Middle frontal gyrus (tissue), 1 donor: ENCODE measurements around the gene TMPRSS3.

Source experiments
- DNase-seq: peaks from one replicate; pipeline ENCODE4 v3.0.0-alpha.2; 2015; ENCODE audit warnings: low spot score; ENCODE audit errors: extremely low spot score

TMPRSS3 gene

GRCh38 chr21:42395905-42396651 lies at the start of gene TMPRSS3:
TSS of gene TMPRSS3 (minus strand) at chr21:42396052. CDS start at chr21:42395417, 635 bp downstream.
- no peak for DNase-seq

- no peak for DNase-seq
Measured at GRCh38 chr21:42445311-42445710, 49.5 kb upstream of the TMPRSS3 start.

- no peak for DNase-seq
Measured at GRCh38 chr21:42444745-42445059, 48.9 kb upstream of the TMPRSS3 start.

GRCh38 chr21:42443876-42444744 lies 48.3 kb upstream of the TMPRSS3 start:
- DNase-seq, result no peak

DNA sequence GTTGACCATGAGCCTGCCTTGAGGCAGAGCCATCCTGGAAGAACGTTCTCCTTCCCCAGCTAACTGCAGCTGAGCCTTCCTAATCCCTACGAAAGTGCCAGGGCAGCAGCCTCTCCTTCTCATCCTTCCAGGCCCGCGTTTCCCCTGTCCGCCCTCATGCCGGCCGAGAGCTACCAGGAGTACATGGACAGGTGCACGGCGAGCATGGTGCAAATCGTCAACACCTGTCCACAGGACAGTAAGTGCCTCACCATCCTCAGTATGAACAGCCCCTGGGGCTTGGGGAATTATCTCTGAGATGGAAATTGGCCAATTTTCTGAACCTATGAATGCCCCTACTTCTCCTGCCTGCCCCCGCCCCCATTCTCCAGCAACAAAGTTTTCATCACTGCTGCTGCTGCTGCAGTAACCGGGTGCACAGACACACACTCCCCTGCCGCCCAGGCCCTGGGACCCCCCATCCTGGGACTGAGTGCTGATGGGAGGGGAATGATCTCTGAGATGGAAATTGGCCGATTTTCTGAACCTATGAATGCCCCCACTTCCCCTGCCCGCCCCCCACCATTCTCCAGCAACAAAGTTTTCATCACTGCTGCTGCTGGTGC lies 47.4 kb upstream of the TMPRSS3 start:
- no peak for DNase-seq

DNA sequence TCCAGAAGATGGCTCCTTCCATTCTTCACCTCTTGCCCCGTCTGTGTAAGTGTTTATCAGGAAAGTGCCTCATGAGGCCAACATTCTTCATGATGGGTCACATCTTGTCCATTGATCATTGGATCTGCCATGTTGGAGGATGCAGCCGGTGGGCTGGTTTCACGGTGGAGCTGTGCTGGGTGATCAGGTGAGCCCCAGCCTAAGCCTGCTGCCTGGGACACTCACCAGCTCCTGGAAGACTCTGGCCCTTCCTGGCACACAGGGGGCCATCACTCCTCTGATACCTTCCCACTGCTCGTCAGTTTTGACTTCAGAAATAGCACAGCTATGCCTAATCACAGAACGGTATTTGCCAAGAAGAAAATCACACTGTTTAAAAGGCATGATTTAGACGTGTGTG lies 46.1 kb upstream of the TMPRSS3 start:
- no peak for DNase-seq

GRCh38 chr21:42440187-42440792 lies 44.4 kb upstream of the TMPRSS3 start:
- DNase-seq, result no peak

DNA sequence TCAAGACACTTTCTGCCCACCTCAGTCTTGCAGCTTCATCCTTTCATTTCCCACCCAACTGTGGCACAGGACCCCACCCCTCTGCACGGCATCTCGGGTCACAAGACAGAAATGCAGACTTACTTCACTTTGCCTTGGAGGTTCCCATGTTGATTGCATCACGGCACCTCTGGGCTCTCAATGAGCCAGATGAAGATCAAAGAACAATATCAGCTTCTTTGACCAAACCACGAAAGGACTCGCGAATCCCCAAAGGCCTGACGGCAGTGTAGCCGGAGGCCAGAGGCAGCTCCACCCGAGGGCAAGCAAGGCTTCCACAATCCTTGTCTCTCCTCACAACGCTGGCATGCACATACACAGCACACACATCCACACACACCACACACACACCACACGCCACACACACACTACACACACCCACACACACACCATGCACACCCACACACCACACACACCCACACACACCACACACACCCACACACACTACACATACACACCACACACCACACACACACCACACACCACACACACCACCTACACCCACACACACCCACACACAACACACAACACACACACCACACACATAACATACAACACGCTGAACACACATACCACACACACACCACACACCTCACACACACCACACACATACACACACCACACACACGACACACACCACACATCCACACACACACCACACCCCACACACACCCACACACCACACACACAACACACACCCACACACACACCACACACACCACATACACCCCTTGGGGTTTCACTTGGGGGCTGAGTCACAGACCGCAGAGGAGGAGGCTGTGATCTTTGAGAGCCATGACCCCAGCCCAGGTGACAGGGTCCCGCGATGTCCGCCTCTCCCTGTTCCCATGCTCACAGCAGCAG lies 43.7 kb upstream of the TMPRSS3 start:
- DNase-seq, result no peak

- no peak for DNase-seq
Measured at GRCh38 chr21:42438316-42439205, 42.7 kb upstream of the TMPRSS3 start.

- DNase-seq, result no peak
Measured at GRCh38 chr21:42437786-42438185, 41.9 kb upstream of the TMPRSS3 start.

- DNase-seq, result no peak
Measured at GRCh38 chr21:42436914-42437313, 41.1 kb upstream of the TMPRSS3 start.

GRCh38 chr21:42435833-42436232 lies 40.0 kb upstream of the TMPRSS3 start:
- no peak for DNase-seq

DNA sequence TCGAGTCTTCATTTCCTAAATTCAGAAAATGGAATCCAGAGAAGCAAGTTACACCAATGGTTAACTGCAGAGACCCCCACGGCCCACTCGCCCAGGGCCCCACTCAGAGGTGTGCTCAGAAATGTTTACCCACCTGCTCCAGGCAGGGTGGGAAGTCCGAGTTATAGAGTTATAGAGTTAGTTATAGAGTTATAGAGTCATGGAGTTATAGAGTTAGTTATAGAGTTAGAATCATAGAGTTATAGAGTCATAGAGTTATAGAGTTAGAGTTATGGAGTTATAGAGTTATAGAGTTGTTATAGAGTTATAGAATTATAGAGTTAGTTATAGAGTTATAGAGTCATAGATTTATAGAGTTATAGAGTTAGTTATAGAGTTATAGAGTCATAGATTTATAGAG lies 39.5 kb upstream of the TMPRSS3 start:
- no peak for DNase-seq

GRCh38 chr21:42434884-42435283 lies 39.0 kb upstream of the TMPRSS3 start:
- no peak for DNase-seq

DNA sequence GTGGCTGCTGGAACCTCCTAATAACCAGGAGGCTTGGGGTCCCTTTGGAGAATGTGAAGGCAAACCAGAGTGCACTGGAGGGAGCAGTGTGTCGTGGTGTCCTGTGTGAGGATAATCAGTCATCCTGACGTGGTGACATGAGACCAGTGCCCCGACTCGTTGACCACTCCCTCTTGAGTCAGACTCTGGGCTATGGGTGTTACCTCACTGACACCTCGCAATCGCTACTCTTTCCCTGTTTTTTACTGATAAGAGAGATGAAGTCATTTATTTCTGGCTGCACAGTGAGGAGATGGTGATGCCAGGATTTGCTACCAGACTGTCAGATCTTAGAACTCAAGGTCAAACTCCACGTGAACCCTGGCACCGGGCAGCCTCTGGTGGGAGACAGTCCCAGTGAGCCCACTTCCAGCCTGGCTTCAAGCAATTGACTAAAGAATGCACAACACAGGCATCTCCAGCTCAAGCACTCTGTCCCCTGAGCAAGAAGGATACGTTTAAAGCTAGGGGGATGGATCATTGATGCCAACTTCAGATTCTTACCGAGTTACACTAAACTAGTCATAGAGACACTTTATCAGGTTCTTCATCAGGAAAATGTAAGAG lies 38.2 kb upstream of the TMPRSS3 start:
- no peak for DNase-seq

DNA sequence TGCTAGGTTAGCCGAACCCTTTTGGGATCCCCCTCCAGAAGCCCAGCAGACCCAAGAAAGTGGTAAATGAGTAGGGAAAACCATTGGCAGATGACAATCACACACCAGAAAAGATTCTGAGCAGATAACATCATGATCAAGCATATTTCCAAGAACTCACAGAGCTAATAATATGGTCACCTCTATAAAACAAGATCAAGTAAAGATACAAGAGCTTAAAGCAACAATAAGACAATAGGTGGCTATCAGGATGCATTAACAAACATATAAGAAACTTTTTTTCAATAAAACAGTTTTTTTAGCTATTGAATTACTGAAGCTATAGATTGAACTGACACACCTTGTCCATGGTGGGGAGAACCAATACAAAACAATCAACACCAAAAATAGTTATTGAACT lies 36.8 kb upstream of the TMPRSS3 start:
- DNase-seq, result no peak

GRCh38 chr21:42431196-42431595 lies 35.3 kb upstream of the TMPRSS3 start:
- DNase-seq, result no peak

DNA sequence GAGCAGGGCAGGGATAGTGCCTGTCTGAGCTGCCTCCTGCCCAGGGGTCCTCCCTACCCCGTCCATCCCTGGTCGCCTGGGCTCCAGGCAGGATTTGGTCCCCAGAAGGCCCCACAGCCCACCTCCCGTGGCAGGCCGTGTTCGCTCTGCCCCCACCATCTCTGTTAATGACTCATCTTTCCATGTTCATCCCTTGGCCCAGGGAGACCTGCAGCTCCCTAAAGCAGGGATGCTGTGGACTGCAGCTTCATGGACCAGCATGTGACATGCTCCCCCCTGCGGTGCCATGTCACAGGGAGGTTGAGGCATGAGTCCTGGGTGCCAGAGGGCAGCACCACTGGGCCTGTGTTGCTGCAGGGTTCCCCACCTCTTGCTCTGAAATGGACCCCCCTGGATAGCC lies 34.7 kb upstream of the TMPRSS3 start:
- no peak for DNase-seq

DNA sequence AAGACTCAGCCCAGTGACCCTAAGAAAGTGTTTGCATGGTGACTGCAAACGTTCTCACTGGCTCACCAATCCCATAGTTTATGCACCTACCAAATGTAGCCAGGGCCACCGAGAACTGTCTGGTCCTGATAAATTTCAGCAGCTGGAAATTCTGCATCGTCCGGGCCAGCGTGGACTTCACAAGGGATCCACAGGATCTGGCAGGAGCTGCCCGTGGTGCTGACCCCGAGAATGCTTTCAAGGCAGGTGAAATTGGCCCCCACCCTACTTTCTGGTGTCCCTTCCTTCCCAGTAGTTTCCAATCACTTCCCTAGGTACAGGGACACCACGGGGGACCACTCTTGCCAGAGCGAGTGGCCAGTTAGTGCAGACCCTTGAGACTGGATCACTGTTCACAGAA lies 34.0 kb upstream of the TMPRSS3 start:
- no peak for DNase-seq
